Subcutaneous adipose tissue (tissue), 4 donors: Measurements from ENCODE around the gene NCAPD3. TPM values are rescaled to one million over a fixed set of nuclear protein-coding genes. Genes with fewer than 3 reads are reported as not detected.

Experiments used
- CTCF ChIP-seq: fragments of 450-650 bp; IDR thresholded peaks from one replicate; pipeline ENCODE4 v1.5.1; 2016; ENCODE audit warnings: low read depth, mild to moderate bottlenecking, control low read depth, antibody characterized with exemption, moderate library complexity
- total RNA-seq, 4 donors: library from RNA; depleted of rRNA; stranded (reverse); fragments of >200 nt; gene quantifications; one replicate each; pipeline ENCODE4 v1.1.0, GENCODE V29; 2016

NCAPD3 gene
- total RNA-seq, 4 donors from 2014 or later, result 10.5 to 18.7 (median 13.8) TPM

DNA sequence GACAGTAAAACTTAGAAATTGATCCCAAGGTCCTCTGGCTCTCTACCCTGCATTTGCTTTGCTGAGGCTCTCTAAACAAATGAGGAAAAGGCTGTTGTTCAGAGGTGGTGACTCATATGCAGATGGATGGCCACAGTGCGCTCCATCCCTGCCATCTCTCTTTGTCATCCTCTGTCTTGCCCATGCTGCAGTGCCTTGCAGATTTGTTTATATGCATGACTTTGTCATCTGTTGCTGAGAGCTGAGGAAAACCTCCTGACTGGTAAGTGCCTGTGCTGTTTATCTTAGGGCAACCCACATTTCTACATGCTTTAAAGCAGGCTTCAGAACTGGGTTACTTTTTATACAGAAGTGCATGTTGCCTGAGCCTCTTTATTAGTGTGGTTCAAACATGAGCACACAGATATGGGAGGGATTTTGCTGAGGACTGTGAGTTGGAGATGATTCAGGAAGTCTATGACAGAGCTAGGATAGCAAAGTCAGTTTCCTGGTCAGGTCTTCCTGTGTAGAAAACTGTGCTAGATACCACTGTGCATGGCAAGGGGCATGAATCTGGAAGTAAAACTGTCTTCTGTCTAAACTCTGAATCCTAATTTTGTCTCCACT, 97.4 kb downstream of the NCAPD3 start:
- TF ChIP-seq CTCF, result no peak

- no peak for TF ChIP-seq CTCF
These were observed 98.3 kb downstream of the NCAPD3 start for GRCh38 chr11:134125507-134125906.

- TF ChIP-seq CTCF, result no peak
These were observed 98.9 kb downstream of the NCAPD3 start for GRCh38 chr11:134124660-134125451.

DNA sequence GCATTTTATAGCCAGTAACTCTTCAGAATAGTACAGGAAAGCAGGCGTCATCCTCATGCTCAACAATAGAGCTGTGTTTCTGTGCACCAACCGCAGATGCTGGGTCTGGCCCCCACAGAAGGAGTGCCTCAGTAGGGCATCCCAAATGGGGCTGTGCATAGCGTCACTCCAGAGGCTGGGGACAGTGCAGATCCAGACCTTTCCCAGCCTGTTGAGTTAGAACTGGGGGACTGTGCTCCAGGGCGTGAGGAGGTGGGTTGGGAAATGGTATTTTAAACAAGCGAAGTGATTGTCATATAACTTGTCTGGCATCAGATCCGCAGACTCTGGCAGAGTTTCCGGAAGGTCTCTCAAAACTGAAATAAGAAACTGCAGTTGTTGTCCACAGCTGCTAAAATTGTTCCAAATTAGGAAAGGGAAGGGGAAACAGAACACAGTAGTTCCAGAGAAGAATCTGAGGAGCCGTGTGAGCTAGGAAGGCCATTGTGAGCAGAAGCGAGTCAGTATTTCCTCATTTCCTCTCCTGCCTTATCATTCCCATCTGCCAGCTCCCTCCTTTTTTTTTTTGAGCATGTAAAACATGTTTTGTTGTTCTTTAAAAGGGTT, 102.7 kb downstream of the NCAPD3 start:
- TF ChIP-seq CTCF, result no peak

DNA sequence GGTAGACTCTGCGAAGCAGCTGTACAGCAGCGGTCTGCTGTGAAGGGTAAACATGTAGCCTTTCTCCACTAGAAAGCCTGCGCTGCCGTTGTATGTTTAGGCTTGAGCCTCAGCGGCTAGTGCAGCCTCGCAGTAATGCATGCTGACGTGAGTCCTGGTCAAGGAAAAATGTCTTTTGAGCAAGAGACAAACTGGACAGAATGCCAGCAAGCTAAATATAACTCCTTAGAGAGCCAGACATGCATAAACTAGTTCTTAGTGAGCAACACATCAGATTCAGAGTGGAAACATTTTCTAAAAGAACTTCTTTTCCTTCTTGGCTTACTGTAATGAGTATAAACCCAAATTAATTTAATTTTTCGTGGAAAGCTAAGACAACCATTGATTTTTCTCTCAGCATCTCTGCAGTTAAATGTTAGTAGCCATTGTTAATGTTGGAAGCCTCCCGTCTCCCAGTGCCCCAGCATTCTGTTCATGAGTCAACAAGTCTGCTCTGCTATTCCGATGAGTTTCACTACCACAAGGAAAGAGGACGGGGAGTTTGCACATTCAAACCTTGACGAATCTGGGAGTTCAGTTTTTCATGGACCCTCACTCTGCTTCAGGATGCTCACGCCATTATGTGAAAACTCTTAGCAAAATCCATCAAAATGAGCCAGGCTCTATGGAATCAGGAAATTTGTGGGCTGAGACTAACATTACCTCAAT, 103.5 kb downstream of the NCAPD3 start:
- no peak for TF ChIP-seq CTCF

GRCh38 chr11:134119094-134119493, 104.7 kb downstream of the NCAPD3 start:
- TF ChIP-seq CTCF, result no peak

- no peak for TF ChIP-seq CTCF
These were observed 105.8 kb downstream of the NCAPD3 start for GRCh38 chr11:134118006-134118405.
